ENCODE results near the gene CAMK1.
A peak's percentile ranks its signal among the peaks of the same experiment; 100 is the strongest.

Gene CAMK1

DNA sequence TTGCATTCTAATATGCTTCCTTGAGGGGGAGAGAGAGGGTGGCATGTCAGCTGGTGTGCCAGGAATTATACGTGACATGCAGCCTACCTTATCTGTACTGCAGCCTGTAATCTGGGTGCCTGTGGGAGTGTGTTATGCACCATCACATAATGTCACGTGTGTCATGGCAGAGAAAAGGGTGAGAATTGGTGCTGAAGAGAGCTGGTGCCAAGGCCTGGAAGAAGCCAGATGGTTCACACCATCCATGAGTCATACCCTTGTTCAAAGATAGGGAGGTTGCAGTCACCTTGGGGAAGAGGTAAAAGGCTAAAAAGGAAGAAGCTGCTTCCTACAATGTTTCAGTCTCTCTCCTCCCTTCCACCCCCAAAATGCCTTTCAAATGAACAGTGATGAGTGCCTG lies 32.9 kb downstream of the CAMK1 start:
- no peak for DNase-seq (ENCODE audit: low read depth)

DNA sequence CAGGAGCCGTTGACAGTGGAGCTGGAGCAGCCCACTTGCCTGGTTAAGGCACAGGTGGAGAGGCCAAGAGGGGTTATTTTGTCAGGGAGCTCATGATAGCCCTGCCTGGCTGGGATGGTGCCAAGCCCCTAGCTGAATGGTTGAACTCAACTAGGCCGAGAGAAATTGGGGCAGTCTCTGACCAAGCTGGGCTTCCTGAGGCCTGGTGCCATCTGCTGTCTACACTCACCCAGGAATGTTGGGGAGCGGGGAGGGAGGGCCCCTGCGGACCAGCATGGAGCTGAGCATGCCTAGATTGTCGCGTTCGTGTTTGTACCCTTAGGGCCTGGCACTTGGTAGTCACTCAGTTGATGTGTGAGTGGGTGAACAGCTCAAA lies 37.0 kb downstream of the CAMK1 start:
- DNase-seq (ENCODE audit: low read depth), result no peak

DNA sequence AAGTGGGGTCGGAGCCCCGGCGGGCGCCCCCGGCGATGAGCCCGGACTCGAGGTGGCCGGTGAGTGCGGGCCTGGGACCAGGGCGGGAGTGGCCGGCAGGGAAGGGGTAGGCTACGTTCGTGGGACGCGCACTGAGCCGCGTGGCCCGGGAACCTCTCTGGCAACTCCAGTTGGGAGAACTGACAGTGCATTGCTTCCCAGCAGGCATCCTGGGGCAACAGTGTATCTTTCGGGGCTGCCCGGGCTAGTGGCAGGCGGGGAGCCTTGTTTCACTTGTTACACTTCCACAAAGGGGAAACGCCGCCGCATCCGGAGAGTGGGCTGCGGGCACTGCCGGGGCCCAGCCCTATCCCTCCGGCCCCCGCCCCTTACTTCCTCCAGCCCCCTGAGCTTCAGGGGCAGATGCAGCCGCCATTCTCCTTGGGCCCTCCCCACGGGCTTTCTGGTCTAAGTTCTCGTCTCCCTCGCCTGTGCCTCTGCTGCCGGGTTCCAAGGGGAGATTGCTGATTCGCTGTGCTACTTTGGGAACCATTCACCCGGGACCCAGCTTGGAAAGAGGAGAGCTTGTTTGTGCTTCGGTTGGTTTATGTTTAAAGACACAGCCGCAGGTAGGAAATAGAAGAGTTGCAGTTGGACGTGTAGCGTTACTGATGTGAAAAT lies 37.5 kb downstream of the CAMK1 start:
- DNase-seq (ENCODE audit: low read depth), result no peak

DNA sequence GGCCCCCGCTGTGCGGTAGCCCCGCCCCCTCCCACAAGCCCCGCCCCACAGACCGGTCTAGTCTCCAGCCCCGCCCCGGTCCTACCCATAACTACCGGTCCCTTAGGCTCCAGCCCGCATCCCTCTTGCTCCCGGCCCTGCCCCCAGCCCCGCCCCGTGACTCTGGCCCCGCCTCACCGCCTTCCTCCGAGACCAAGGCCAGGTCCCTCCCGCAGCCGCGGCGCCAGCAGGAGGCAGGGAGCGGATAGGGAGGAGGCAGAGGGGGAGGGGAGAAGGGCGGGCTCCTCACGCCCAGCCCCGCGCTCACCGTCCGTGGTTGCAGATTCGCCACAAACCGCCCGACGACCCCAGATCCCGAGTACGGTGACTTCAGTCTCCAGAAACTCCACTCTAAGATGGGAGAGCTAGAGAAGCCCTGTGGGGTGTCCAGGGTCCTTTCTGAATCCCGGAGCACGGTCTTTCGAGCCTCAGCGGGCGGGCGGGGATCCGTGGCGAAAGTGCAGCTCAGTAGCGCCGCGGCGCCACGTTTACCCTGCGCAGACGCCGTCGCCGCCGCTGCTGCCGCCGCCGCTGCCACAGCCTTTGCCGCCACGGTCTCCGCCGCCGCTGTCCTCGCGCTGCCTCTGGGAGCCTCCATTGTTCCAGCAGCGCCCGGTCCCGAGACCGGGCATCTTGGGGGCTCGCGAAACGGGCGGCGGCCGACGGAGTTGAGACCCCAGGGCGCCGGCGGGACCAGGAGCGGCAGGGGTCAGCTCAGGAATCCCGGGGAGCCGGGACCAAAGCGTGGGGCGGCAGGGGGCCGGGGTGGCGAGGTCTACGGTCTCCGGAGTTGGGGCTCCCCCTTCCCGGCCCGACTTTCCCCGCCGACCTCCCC lies 38.3 kb downstream of the CAMK1 start, which contains the start of gene BRPF1:
Gene BRPF1, plus strand, starts transcription at position 530 of the 874 bp plus-strand sequence. CDS start 2,406 bp downstream, outside the sequence.
- DNase-seq (ENCODE audit: low read depth), result peak; percentile 100

DNA sequence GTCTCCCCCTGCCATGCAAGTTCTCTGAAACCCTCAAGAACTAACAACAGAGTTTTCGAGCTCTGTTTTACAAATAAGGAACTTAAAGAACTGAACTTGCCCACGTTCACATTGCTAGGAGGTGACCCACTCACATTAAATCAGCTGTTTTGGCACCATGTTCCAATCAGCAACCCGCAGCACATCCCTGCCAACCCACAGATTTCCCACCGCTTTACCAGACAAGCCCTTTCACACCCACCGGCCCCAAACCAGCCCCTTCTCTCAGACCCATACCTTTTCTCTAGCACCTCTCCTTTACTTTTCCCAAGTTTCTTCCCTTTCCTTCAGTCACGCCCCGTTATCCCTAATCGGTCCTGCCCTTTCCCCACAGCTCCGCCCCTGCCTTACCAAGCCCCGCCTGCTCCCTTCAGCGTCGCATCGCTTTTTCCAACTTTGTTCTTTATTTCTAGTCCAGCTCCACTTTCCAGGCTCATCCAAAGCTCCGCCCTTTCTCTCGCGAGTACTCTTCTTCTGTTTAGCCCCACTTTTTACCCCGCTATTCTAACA lies 39.0 kb downstream of the CAMK1 start:
- DNase-seq (ENCODE audit: low read depth), result no peak

DNA sequence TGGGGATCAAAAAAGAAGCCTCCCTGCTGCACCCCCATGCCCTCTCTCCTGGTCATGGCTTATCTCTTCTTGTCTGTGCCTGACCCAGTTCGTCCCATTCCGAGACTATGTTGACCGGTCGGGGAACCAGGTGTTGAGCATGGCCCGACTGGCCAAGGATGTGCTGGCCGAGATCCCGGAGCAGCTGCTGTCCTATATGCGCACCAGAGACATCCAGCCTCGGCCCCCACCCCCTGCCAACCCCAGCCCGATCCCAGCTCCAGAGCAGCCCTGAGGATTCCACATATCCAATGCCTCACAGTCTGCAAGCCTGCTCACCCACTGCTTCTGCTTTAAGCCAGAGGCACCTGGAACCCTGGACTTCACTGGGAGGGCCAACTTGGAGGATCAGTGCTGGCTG lies 40.3 kb downstream of the CAMK1 start:
- DNase-seq (ENCODE audit: low read depth), result no peak

DNA sequence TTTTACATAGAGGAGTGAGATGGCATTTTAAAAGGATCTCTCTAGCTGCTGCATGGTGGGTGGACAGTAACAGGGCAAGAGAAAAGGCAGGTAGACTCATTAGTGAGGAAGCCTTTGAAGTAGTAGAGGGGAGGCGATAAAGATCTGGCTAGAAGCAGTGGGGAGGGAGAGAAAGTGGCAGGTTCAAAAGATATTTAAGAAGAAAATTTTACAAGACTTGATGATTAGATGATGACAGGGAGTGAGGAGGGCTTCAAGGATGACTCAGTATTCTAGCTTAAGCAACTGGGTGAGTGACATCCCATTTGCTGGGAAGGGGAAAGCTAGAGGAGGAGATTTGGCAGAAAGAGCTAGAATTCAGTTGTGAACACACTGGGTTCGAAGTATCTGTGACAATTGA lies 42.0 kb downstream of the CAMK1 start:
- no peak for DNase-seq (ENCODE audit: low read depth)

DNA sequence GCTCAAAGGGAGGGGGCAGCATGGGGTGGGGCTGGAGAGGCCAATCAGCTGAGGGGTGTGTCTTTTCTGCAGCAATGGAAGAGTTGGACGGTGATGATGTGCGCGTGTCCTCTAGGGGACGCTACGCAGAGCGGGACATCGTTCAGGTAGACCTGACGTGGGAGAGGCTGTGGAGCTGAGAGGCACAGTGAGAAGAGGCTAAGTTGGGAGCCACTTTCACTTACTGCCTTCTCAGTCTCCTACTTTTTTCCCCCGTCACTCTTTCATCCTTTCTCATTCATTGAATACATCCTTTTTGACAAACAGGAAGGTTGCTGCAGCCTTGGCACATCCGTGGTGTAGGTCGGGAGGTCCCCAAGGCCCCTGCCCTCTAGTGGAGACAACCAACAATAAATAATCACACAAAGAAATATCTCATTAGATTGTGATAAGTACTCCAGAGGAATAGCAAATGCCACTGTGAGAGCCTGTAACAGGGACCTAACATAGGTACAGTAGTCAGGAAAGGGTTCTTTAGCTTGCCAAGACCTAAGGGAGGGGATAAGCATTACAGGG lies 42.6 kb downstream of the CAMK1 start:
- DNase-seq (ENCODE audit: low read depth), result no peak

DNA sequence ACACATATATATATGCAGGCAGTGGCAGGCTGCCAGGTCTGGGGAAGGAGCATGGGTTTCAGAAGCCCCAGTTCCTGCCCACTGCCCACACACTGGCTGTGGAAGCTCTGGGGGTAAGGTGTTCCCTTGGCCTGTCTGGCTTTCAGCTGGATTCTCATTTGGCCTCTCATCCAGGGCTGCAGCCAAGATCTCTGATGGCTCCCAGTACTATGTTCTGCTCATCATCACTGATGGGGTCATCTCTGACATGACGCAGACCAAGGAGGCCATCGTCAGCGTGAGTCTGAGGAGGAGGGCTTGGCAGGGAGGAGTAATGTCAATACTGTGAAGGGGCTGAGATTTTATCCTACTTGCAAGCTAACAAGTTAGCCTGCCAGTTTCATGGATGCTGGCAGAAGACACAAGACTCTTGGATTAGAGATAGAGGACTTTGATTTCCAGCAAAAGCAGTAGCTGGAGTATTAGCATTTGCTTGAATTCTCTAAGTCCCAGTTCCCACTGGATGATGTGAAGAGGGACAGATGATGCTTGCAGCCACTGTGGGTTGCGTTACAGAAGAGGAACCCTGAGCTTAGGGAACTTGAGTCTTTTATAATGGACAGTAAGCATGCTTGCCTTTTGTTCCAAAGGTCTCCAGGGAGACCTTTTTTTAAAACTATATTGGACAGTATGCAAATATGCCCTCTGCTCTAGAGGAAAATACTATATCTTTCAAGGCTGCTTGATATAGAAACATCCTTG lies 43.8 kb downstream of the CAMK1 start:
- no peak for DNase-seq (ENCODE audit: low read depth)

DNA sequence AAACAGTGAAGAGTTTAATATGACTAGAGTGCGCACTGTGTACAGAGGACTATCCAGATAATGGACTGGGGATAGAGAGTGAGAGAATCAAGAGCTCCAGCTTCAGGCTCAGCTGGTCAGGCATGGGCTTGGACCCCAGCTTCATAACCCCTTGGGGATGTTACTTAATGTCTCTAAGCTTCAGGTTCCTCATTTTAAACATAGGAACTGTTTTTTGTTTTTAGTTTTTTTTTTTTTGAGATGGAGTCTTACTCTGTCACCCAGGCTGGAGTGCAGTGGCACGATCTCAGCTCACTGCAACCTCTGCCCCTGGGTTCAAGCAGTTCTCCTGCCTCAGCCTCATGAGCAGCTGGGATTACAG lies 48.1 kb downstream of the CAMK1 start:
- no peak for DNase-seq (ENCODE audit: low read depth)

DNA sequence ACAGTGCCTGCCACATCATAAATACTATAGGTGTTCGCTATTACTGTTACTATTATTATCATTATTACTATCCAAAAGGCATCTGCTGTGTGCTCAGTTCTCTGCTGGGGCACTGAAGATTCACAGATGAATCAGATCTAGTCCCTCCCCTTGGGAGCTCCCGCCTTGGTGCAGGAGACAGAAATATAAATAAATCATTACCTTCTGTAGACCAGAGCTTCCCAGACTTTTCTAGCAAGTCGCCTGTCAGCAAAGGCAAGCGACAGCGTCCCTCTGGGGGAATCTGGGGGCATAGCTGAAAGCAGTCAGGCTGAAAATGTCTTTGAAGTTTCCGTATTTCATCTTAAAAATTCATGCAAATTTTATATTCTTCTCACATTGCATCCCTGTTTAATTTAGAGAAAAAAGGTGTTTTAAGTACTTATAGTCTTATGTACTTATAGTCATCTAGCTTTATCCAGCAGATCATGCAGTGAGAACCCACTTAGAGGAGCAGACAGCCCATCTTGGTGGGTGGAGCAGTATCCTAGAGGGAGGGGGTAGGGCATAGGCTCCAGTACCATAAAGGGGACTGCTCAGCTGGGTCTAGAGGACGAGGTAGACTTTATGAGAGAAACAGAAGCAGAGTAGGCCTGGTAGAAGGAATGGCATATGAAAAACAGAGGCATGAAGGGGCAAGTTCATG lies 48.6 kb downstream of the CAMK1 start:
- no peak for DNase-seq (ENCODE audit: low read depth)

DNA sequence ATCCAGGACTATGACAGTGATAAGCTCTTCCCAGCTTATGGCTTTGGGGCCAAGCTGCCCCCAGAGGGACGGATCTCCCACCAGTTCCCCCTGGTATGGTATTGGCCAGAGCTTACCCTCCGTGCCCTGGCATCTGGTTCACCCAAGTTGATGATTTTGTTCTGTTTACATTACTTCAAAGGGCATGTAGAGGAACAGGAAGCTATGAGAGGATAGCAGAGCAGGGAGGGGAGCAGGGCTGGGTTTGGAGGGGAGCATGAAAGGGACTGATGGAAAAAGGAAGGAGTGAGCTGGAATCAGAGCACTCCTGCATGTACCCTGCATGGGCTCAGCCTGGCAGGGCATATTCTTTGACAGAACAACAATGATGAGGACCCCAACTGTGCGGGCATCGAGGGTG lies 51.6 kb downstream of the CAMK1 start:
- no peak for DNase-seq (ENCODE audit: low read depth)

DNA sequence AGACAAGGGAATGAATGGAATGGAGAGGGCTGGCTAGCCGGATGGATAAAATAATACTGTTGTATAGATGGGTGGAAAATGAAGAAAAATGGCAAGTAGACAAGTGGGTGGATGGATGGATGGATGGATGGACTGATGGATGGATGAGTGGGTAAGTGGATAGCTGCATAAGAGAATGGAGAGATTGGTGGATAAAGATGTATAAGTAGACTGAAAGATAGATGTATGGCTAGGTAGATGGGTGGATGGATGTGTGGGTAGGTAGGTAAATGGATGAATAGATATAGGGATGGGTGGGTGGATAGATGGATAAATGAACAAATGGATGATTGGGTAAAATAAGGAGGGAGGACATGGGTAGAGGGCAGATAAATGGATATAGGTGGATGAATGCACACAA lies 52.2 kb downstream of the CAMK1 start:
- DNase-seq (ENCODE audit: low read depth), result no peak

DNA sequence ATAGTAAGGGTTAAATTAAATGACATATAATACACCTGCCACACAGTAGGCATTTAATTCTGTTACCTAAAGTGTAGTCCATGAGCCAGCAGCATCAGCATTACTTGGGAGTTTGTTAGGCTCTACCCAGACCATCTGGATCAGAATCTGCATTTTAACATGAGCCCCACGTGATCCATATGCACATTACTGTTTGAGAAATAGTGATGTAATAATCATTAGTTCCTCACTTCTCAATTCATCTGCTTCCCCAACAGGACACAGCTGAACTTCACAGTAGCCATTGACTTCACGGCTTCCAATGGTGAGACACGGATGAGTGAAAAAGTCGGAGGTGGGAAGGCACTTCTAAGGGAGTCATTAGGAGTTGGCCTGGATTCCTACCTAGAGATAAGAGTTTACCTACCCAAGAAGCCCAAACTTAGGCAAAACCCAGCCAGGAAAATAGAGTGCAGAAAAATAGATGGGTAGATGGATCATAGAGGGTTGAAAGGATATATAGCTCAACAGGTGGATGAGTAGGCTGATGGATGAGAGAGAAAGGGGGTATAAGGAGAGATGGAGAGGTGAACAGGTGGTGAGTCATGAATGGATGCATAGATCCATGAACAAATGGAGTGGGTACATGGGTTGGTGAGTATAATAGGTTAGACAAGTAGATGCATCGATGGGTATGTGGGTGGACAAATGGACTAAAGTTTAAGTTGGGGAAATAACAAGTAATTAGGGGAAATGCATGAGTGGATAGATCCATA lies 52.8 kb downstream of the CAMK1 start:
- no peak for DNase-seq (ENCODE audit: low read depth)

DNA sequence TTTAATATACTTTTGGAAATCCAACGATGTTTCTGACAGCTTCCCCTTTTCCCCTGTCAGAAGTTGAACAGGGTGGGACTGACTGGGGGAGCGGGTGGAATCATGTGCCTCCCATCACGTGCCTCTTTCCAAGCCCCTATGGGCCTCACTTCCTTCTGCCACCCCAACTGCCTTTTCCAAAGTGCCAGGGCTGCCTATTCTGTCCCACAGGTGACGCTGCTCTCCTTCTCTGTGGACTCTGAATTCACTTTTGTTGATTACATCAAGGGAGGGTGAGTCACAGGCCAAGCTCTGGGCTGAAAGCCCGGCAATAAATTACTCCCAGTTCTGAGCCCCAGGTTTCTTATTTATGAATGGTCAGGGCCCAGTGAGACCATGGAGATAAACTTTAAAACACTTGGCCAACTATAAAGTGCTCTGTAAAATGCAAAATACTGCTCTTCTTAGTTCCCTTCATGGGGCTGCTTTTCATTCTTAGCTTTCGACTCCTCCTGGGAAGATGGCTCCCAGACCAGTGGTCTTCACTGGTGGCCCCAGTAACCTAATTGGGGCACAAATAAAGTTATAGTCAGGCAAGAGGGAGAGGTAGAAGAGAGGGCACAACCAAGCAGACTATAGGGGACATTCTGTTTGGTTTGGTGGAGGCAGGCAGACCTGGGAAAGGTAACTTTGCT lies 53.8 kb downstream of the CAMK1 start:
- no peak for DNase-seq (ENCODE audit: low read depth)

DNA sequence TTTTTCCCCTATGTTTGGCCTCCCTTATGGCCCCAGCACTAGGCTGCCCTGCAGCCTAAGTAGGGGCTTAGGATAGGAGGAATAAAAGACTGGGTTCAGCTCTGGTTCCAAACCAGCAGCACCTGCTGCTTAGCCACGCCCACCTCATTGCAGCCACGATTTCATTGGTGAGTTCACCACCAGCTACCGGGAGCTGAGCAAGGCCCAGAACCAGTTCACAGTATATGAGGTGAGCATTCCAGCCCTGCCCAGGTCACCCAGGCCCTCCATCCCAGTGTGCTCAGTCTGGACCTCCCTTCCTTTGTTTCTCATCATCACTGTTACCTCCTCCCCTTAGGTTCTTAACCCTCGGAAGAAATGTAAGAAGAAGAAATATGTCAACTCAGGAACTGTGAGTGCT lies 54.6 kb downstream of the CAMK1 start:
- no peak for DNase-seq (ENCODE audit: low read depth)

DNA sequence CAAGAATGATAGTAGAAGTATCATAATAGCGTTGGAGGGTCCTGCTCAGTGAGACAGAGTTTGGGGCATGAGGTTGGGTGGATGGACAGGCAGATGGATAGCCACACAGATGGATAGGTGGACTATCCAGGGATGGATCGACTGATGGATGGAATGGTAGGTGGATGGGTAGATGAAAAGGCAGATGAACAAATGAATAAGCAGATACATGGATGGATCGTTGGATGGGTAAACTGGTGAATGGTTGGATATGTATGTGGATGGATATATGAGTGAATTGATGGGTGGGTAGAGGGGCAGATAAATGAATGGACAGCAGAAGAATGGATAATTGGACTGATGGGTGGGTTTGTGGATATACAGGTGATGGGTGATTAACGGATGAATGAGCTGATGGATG lies 56.6 kb downstream of the CAMK1 start:
- DNase-seq (ENCODE audit: low read depth), result no peak

DNA sequence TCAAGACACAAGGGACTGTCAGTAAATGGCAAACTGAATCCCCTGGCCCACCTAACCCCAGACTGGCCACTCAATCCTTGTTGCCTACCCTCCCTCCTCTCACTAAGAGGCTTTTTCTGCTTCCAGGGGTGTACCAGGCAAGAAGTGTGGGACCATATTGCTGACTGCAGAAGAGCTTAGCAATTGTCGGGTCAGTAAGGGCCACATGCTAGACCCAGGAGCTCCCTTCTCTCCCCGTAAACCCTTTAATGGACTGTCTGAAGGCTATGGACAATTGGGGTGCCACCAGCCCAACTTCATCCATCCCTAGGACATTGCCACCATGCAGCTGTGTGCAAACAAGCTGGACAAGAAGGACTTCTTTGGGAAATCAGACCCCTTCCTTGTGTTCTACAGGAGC lies 57.3 kb downstream of the CAMK1 start:
- DNase-seq (ENCODE audit: low read depth), result no peak

DNA sequence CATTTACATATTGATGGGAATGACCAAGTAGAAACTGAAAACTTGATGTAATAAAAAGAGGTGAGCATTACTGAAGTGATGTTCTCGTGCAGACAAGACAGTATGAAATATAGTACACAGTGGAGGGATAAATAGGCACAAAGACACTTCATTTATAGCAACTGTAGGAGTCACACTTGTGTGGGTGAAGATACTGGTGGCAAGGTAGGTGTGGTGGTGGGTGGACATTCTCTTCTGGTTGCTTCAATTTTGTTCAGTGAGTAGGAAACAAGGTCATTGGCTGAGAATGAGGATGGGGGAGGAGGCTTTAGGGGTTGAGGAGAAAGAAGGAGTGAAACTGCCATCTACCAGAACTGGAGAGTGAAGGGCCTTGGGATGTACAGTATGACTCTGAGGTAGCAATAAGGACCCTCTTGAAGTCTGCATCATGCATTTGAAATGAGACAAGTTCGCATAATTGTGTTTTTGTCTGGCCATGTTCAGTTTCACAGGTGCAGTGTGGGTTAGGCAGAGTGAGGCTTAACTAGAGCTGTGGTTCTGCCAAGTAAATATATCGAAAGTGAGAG lies 59.5 kb downstream of the CAMK1 start:
- DNase-seq (ENCODE audit: low read depth), result no peak
